HepG2 (cell line): Measurements from ENCODE around the gene SGPL1. TPM values are rescaled to one million over a fixed set of nuclear protein-coding genes. Genes with fewer than 3 reads are reported as not detected.
A peak's percentile ranks its signal among the peaks of the same experiment; 100 is the strongest.

Experiments used
- AHR ChIP-seq: IDR thresholded peaks from 2 replicates; pipeline ENCODE4 v1.6.1; 2018; ENCODE audit warnings: missing genetic modification reagents, missing compliant biosample characterization
- DPF2 ChIP-seq: sonication (generic); formaldehyde crosslinking; IDR thresholded peaks from 2 replicates; pipeline ENCODE4 v1.4.0; 2020; ENCODE audit warnings: mild to moderate bottlenecking, low read depth, missing genetic modification reagents, borderline replicate concordance
- ELF4 ChIP-seq: sonication (generic); formaldehyde crosslinking; IDR thresholded peaks from 2 replicates; pipeline ENCODE4 v1.5.0; 2020; ENCODE audit warnings: missing genetic modification reagents, mild to moderate bottlenecking, moderate library complexity, borderline replicate concordance
- HDAC6 ChIP-seq: fragments of 200-600 bp; sonication (generic); IDR thresholded peaks from 2 replicates; pipeline ENCODE4 v1.7.0; 2017; ENCODE audit warnings: mild to moderate bottlenecking, antibody characterized with exemption, low read length, low read depth
- JUND ChIP-seq: sonication (generic); formaldehyde crosslinking; IDR thresholded peaks from 2 replicates; pipeline ENCODE4 v1.8.0; 2022; ENCODE audit warnings: mild to moderate bottlenecking, missing genetic modification reagents
- KLF6 ChIP-seq: IDR thresholded peaks from 2 replicates; pipeline ENCODE4 v1.8.0; 2016; ENCODE audit warnings: missing biosample characterization, missing genetic modification reagents
- MIER2 ChIP-seq: IDR thresholded peaks from 2 replicates; pipeline ENCODE4 v1.6.1; 2016; ENCODE audit warnings: missing biosample characterization, missing genetic modification reagents
- MTA3 ChIP-seq: sonication (generic); formaldehyde crosslinking; IDR thresholded peaks from 2 replicates; pipeline ENCODE4 v1.4.0; 2020; ENCODE audit warnings: missing genetic modification reagents
- MXD4 ChIP-seq: IDR thresholded peaks from 2 replicates; pipeline ENCODE4 v1.6.1; 2016; ENCODE audit warnings: mild to moderate bottlenecking, missing biosample characterization, missing genetic modification reagents
- PHF21A ChIP-seq: sonication (generic); formaldehyde crosslinking; IDR thresholded peaks from 2 replicates; pipeline ENCODE4 v1.5.0; 2020; ENCODE audit warnings: mild to moderate bottlenecking, missing genetic modification reagents
- RCOR2 ChIP-seq: IDR thresholded peaks from 2 replicates; pipeline ENCODE4 v1.6.1; 2016; ENCODE audit warnings: missing biosample characterization, missing genetic modification reagents
- TARDBP ChIP-seq: sonication (generic); formaldehyde crosslinking; IDR thresholded peaks from 2 replicates; pipeline ENCODE4 v1.8.0; 2022; ENCODE audit warnings: mild to moderate bottlenecking, missing genetic modification reagents
- ZNF180 ChIP-seq: sonication (generic); formaldehyde crosslinking; IDR thresholded peaks from 2 replicates; pipeline ENCODE4 v1.4.0; 2020; ENCODE audit warnings: low read depth, missing genetic modification reagents, borderline replicate concordance
- ZNF251 ChIP-seq: sonication (generic); formaldehyde crosslinking; IDR thresholded peaks from 2 replicates; pipeline ENCODE4 v1.9.0; 2021; ENCODE audit warnings: mild to moderate bottlenecking, missing genetic modification reagents
- ZNF792 ChIP-seq: IDR thresholded peaks from 2 replicates; pipeline ENCODE4 v1.6.1; 2016
- ZNF816 ChIP-seq: sonication (generic); formaldehyde crosslinking; IDR thresholded peaks from 2 replicates; pipeline ENCODE4 v1.8.0; 2022; ENCODE audit warnings: missing genetic modification reagents, mild to moderate bottlenecking, borderline replicate concordance
- polyA plus RNA-seq, 8 experiments: library from polyadenylated mRNA; depleted of rRNA in 3 of 8; stranded (reverse) in 7 of 8; unstranded in 1 of 8; fragments of >200 nt; fragmentation: Illumina TruSeq in 4 of 8; extraction: Trizol in 4 of 8; gene quantifications; 2 replicates each; pipeline versions ENCODE4 v1.2.1 to v1.2.3, GENCODE V29; 2011 to 2016; ENCODE audit warnings: low read depth in 4 of 8, missing spikeins in 1 of 8, mixed read lengths in 1 of 8; ENCODE audit not compliant: insufficient read depth in 1 of 8
- total RNA-seq, 5 experiments: library from RNA; depleted of rRNA; stranded (reverse); fragments of >200 nt; fragmentation: Illumina TruSeq; extraction: Trizol; gene quantifications; 2 replicates each; pipeline ENCODE4 v1.2.3, GENCODE V29; 2016; ENCODE audit warnings: low read depth in 1 of 5
- TF ChIP-seq, protein P1 (sequence below): sonication (generic); formaldehyde crosslinking; IDR thresholded peaks from 2 replicates; pipeline ENCODE4 v1.8.1; 2023; ENCODE audit warnings: mild to moderate bottlenecking, inconsistent platforms, moderate library complexity, missing genetic modification reagents, borderline replicate concordance
- TF ChIP-seq, protein P2 (sequence below): sonication (generic); formaldehyde crosslinking; IDR thresholded peaks from 2 replicates; pipeline ENCODE4 v1.4.0; 2020; ENCODE audit warnings: missing genetic modification reagents
- TF ChIP-seq, protein P3 (sequence below): IDR thresholded peaks from 2 replicates; pipeline ENCODE4 v1.6.1; 2016; ENCODE audit warnings: low read depth
- TF ChIP-seq, protein P4 (sequence below): sonication (generic); formaldehyde crosslinking; IDR thresholded peaks from 2 replicates; pipeline ENCODE4 v1.5.1; 2020; ENCODE audit warnings: missing genetic modification reagents, mild to moderate bottlenecking, borderline replicate concordance
- TF ChIP-seq, protein P5 (sequence below): sonication (generic); formaldehyde crosslinking; IDR thresholded peaks from 2 replicates; pipeline ENCODE4 v1.8.0; 2022; ENCODE audit warnings: mild to moderate bottlenecking, missing genetic modification reagents, borderline replicate concordance

SGPL1 gene
- total and polyA plus RNA-seq, 2 of the 13 experiments (the other 11 are each of a cell fraction or from before 2014, with no cell fraction given): 17.6 to 25.0 TPM

DNA sequence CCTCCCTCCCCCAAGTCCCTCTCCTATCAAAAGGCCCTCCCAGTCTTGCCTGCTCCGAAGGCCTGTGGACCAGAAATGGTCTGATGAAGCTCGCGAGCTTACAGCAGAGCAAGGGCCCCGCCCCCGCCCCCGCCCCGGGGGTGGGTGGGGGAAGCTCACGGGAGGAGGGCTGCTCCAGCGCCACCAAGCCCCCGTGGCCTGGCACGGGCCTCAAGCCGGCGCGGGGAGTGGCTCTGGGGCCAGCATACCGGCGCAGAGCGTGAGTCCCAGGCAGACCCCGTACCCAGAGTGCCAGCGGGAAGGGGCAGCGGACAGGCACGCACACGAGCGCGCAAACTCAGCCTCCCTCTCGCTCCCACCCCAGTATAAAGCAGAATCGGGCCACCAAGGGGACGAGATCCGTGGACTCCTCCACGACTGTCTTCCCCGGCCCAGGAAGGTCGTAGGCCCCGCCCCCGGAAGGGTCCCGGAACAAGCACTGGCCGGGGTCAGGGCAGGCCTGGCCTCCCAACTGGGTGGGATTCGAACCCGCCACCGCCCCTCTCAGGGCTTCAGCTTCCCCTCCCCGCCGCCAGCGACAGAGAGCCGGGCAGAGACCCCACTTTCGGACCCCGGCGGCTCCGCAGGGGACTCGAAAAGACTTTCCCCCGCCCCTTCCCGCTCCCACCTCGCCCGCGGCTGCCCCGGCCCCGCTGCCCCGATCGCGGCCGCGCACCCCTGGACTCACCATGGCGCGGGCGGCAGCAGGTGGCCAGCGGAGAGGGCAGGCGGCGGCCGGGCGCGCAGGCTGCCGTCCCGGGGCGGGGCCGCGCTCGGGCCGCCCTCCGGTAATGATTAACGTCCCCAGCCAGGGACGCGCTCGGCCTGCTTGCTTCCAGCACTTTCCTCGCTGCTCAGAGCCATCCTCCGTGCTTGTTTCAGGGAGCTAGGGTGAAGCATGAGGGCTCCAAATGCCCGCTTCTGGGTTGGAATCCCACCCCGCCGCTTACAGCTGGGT lies 72.4 kb downstream of the SGPL1 start, which contains the start of gene PCBD1 (continued):
- TF ChIP-seq, protein P1, sequence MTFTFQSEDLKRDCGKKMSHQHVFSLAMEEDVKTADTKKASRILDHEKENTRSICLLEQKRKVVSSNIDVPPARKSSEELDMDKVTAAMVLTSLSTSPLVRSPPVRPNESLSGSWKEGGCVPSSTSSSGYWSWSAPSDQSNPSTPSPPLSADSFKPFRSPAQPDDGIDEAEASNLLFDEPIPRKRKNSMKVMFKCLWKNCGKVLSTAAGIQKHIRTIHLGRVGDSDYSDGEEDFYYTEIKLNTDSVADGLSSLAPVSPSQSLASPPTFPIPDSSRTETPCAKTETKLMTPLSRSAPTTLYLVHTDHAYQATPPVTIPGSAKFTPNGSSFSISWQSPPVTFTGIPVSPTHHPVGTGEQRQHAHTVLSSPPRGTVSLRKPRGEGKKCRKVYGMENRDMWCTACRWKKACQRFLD: no peak
- TF ChIP-seq, protein P2, sequence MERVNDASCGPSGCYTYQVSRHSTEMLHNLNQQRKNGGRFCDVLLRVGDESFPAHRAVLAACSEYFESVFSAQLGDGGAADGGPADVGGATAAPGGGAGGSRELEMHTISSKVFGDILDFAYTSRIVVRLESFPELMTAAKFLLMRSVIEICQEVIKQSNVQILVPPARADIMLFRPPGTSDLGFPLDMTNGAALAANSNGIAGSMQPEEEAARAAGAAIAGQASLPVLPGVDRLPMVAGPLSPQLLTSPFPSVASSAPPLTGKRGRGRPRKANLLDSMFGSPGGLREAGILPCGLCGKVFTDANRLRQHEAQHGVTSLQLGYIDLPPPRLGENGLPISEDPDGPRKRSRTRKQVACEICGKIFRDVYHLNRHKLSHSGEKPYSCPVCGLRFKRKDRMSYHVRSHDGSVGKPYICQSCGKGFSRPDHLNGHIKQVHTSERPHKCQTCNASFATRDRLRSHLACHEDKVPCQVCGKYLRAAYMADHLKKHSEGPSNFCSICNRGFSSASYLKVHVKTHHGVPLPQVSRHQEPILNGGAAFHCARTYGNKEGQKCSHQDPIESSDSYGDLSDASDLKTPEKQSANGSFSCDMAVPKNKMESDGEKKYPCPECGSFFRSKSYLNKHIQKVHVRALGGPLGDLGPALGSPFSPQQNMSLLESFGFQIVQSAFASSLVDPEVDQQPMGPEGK (CRISPR knock-in tag): peak; percentile 96
- TF ChIP-seq RCOR2 (no peak), MXD4 (0 out of 2 replicates have a peak, but pooled peaks have one; percentile 57), MIER2 (CRISPR knock-in tag) (no peak), ZNF180 (CRISPR knock-in tag) (no peak), ELF4 (CRISPR knock-in tag) (no peak), TARDBP (CRISPR knock-in tag) (no peak), KLF6 (CRISPR knock-in tag) (no peak; the same call in none of the 2 replicates), AHR (CRISPR knock-in tag) (0 out of 2 replicates have a peak, but pooled peaks have one; percentile 37), JUND (CRISPR knock-in tag) (no peak), ZNF251 (CRISPR knock-in tag) (no peak), MTA3 (no peak), DPF2 (CRISPR knock-in tag) (no peak; the same call in 1 of the 2 replicates), PHF21A (CRISPR knock-in tag) (no peak), ZNF792 (CRISPR knock-in tag) (no peak), ZNF816 (peak; percentile 63; the same call in 1 of the 2 replicates), HDAC6 (no peak)
- TF ChIP-seq, protein P3, sequence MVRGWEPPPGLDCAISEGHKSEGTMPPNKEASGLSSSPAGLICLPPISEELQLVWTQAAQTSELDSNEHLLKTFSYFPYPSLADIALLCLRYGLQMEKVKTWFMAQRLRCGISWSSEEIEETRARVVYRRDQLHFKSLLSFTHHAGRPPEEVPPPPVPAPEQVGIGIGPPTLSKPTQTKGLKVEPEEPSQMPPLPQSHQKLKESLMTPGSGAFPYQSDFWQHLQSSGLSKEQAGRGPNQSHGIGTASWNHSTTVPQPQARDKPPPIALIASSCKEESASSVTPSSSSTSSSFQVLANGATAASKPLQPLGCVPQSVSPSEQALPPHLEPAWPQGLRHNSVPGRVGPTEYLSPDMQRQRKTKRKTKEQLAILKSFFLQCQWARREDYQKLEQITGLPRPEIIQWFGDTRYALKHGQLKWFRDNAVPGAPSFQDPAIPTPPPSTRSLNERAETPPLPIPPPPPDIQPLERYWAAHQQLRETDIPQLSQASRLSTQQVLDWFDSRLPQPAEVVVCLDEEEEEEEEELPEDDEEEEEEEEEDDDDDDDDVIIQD: no peak
- TF ChIP-seq, protein P4, sequence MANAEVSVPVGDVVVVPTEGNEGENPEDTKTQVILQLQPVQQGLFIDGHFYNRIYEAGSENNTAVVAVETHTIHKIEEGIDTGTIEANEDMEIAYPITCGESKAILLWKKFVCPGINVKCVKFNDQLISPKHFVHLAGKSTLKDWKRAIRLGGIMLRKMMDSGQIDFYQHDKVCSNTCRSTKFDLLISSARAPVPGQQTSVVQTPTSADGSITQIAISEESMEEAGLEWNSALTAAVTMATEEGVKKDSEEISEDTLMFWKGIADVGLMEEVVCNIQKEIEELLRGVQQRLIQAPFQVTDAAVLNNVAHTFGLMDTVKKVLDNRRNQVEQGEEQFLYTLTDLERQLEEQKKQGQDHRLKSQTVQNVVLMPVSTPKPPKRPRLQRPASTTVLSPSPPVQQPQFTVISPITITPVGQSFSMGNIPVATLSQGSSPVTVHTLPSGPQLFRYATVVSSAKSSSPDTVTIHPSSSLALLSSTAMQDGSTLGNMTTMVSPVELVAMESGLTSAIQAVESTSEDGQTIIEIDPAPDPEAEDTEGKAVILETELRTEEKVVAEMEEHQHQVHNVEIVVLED (CRISPR knock-in tag): no peak
- TF ChIP-seq, protein P5, sequence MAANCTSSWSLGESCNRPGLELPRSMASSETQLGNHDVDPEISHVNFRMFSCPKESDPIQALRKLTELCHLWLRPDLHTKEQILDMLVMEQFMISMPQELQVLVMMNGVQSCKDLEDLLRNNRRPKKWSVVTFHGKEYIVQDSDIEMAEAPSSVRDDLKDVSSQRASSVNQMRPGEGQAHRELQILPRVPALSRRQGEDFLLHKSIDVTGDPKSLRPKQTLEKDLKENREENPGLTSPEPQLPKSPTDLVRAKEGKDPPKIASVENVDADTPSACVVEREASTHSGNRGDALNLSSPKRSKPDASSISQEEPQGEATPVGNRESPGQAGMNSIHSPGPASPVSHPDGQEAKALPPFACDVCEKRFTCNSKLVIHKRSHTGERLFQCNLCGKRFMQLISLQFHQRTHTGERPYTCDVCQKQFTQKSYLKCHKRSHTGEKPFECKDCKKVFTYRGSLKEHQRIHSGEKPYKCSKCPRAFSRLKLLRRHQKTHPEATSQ (CRISPR knock-in tag): no peak
